Inferior parietal cortex (tissue), 1 donor: Measurements from ENCODE around the gene MAPKAPK3.

Source experiments
- DNase-seq: peaks from one replicate; pipeline ENCODE4 v3.0.0-alpha.2; 2016; ENCODE audit errors: extremely low spot score

Gene MAPKAPK3

DNA sequence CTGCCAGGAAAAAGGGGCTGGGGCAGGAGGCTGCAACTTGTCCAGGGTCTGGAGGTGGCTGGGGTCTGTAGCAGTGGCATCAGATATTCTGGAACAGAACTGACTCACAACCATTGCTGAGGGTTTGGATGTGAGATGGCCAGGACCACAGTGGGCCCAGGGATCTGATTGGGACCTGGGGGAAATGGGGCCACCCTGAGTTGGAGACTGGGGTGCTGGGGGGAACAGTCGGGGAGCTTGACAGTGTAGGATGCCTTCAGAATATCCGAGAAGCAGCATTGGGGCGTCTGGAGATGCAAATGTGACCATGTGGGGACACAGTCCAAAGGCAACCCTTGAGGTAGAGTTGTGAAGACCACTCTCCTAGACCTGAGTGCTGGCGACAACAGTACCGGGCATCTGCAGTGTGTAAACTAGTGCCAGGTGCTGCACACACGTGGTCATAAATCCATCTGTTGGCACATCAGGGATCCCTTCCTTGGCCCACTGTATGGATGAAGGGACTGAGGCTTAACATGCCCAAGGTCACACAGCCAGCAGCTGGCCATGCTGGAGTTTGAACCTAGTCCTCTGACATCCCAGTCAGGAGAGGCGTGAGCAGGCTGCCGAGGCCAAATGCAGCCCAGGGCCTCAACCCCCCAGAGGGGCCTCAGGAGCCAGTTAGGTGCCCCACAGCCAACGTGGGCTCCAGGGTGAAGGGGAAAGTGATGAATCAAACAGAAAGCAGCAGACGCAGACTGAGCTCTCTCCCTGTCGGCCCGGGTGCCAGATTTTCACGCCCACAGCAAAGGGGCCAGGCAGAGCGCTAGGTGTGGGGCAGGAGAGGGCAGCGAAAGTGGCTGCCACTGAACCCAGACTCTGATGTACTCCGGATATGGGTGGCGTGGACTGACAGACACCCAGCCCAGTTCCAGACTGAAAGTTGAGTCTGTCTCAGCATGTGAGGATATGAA, 28.9 kb upstream of the MAPKAPK3 start:
- no peak for DNase-seq

DNA sequence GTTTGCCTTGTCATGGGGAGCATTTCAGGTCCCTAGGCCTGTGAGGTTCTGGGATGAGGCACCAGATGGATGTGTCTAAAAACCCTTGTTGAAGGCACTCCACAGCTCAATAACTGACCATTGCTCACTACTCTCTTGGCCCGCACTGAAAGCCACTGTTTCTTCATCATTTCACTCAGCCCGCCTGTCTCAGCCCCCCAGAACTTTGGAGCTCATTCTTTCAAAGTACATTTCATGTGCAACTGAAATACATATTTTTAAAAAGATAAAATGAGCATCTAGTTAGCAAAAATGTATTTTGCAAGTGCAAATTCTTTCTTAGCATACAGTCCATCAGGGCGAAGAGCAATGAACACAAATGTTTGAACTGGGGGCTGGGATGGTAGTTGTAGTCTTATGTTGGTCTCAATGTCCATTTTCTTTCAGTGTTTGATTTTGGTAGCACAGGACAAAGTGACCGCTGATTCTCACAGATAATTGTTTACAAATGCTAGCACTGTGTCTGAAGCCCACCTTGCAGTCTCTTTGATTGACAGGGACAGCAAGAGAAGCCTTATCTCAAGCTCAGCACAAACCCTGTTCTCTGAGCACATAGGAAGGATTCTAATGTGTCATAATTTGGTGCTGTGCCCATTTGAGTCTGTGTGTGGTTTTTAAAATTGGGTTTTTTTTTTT, 28.1 kb upstream of the MAPKAPK3 start:
- DNase-seq: no peak

DNA sequence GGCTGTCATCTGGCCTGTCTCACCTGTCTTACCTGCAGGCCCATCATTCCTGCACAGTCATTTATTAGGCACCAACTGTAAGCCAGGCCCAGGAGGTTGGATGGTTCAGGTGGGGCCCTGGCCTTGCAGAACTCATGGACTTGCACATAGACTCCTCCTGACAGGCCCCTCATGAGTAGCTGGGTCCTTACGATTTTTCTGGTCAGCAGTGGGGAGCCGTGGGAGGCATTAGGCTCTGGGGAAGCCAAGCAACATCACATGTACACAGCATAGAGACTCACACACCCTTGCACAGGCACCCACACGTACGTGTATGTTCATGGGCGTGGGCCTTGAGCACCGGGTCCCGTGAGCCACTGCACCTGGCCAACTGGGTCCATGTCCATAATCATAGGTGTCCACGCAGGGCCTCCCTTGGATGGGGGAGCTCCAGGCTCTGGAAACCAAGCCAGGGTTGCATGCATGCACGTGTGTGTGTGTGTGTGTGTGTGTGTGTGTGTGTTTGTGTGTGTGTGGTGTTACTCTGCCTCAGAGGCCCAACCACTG, 25.7 kb upstream of the MAPKAPK3 start:
- DNase-seq: no peak

DNA sequence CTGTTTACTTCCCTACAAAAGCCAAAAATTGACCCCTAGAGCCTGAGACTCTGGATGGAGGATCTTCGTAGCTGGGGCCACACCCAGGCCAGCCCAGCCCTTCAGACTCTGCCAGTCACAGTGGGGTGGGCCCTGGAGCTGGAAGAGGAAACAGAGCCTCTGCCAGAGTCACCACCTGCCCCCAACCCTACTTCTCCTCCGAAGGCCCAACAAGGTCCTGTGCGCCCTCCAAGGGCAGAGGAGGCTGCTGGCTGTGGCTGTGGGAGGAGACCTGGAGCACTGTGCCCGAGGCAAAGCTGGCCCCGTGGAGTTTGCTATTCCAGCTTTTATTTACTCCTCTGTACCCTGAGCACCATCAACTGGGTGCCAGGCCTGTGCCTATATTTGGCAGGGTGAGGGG, 24.4 kb upstream of the MAPKAPK3 start:
- DNase-seq: no peak

DNA sequence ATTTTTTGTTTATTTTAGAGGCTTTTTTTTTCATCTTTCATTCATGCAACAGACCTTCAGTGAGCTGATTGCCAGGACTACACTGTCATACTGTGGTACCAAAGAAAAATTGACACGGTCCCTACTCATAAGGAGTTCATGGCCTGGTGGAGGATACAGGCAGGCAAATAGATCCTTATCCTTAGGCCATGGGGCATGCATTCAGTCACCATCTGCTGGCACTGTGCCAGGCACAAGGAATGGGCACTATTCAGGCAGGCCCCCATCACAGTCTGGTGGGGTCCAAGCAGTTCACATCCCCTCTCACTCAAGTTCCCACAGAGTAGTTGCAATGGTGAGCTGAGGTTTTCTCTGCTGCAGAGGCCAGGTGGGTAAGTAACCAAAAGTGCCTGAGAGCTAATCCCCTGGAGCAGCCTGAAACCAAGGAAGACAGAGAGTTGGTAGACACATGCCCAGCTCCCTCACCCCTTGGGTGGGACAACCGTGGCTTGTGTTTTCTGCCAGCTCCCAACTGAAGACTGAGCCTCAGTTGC, 22.6 kb upstream of the MAPKAPK3 start:
- no peak for DNase-seq

DNA sequence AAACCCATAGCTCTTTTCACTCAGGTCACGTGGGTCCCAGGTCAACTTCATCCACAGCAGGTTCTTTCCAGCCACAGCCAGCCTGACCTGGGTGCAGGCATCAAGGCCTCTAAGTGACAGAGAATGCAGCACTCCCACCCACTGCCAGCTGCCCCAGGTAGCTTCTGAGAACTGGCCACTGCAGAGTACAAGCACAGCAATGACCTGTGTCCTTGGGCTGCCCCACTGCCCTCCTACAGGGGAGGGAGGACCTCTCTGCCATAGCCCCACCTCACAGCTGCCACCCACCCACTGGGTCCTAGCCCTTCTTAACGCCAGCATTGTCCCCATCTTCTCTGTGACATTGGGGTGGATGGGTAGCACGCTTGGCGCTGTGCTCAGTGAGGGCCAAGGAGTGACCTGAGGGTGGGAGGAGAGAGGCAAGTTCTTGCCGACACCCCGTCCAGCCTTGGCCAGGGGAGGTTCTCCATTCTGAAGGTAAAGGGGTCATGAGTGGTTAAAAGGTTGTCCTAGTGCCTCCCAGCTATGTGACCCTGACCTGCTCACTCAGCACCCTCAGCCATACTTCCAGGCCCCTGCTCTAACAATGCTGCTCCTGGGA, 17.7 kb upstream of the MAPKAPK3 start:
- no peak for DNase-seq

DNA sequence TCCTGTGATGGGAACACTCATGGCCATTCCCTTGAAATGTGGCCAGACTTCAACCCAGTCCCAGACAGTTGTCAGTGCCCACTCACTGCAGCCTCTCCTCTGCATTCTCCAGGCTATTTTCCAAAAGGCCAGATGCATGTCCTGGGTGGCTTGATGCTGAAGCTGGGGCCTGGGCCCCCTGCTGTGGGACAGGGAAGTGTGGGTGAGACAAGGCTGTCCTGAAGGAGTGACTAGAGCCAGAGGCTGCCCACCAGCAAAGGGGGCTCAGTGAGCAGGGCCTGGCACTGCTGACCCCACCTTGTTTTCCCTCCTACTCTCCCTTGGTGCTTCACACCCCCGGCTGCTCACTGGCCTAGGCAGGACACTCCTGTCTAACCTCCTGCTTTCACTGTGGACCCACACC, 17.2 kb upstream of the MAPKAPK3 start:
- no peak for DNase-seq

DNA sequence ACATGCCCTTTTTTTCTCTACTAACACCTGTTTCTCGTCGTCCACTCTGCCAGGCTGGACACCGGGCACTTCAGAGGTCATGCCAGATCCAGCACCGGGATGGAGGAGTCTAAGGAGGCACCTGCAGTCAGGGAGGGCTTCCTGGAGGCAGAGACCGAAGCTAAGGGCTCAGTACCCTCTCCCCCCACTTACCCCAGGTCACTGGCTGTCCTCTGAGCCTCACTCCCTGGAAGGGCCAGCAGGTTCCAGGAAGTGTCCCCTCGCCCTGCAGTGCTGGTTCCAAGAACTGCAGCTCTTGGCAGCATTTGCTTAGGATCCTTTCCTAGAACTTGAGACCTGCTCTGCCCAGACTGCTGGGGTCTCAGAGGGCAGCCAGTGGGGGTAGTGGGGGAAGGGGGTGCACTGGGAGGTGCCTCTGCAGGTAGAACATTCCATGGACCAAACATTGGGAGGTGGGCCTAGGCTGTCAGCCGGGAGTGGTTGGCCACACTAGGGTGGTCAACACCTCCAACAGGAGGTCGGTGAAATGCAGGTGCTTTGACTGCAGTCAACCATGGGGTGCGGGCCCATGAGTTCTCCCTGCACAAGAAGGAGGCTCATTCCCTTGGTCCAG, 16.7 kb upstream of the MAPKAPK3 start:
- no peak for DNase-seq

DNA sequence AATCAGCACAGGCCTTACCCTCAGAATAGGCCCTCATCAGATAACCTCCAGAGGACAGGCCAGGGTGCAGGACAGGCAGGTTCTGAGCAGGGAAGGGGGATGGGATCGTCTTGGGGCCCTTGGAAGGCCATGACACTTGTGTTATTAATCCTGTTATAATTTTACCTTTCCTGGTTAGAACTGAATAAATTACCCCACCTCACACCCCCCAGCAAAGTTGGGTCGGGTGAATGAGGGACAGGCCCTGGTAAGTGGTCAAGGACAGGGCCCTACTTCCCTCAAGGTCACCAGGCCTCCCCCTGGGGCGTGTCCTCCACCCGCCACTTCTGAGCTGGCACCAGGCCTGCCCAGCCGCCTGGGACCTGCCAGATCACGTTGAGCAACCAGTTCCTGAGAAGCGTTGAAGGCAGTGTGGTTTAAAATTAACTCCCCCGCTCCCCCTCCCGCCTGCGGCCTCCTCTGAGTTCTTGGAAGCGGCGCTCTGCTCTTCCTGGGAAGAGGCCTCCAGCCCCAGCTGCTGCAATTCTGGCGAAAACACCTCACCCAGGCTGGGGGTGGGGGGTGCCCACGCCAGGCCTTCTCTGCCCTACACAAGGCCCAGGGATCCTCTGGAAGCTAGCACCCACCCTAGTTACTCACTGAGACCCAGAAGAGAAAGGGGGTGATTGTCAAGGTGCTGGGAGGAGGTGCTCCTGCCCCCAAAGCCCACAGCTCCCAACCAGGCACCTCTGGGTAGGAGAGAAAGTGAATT, 15.9 kb upstream of the MAPKAPK3 start:
- peak; percentile 71 for DNase-seq

DNA sequence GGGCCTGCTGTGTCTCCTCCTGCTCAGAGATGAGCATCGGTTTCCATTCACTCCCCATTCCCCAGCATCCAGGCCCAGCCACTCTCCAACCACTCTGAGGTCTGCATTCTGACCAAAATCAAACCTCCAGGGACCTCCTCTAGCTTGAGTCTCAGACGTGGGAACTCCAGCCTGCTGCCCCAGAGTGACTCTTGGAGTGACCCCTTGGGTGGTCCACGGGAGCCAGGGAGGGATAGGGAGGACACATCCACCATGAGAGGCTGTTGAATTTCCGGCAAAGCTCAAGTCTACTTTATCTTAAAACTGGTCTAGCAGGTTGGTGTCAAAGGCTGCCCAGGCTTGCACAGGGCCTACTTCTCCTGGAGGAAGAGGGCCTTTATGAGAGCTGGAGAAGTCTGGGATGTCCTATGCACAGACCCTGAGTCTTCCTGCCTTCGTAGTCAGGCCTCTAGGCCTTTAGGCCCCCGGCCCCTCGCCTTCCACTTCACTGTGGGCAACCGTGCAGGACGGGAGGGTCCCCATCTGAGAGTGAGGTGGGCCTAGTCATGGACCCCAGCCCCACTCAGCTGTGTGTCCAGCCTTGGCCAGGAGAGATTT, 14.3 kb upstream of the MAPKAPK3 start:
- DNase-seq: no peak

DNA sequence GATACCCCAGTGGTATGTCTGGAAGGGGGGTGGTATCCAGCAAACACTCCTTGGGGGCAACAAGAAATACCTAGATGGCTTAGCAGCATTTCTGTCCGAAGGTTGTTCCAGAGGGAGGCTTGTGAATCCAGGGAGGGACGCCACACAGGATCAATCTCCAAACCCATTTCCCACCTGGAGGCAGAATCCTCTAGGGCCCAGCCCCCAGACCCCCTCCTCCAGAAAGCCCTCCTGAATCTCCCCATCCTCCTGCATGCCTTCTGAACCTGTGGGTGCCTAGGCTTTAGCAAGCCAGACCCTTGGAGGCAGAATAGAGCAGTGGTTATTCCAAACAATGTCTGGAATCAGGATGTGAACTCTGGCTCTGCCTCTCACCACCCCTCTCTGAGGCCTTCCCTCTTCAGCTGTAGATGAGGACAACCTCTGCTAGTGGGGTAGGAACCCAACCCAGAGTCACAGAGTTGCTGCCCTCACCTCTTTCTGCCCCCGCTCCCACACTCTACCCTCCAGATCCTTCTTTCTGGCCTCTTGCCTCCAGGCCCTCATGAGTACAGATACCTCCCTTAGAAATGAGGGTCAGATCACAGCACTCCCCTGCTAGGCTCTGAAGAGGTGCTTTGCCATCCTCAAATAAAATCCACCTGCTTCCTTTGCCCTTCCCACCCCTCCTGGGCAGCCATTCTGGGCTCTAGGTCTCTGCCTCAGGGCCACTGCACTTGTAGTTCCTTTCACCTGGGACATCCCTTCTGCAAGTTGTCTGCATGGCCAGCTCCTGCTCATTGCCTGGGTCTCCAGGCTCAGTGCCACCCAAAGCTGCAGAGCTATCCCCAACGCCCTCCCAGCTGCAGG, 13.5 kb upstream of the MAPKAPK3 start:
- DNase-seq: no peak

DNA sequence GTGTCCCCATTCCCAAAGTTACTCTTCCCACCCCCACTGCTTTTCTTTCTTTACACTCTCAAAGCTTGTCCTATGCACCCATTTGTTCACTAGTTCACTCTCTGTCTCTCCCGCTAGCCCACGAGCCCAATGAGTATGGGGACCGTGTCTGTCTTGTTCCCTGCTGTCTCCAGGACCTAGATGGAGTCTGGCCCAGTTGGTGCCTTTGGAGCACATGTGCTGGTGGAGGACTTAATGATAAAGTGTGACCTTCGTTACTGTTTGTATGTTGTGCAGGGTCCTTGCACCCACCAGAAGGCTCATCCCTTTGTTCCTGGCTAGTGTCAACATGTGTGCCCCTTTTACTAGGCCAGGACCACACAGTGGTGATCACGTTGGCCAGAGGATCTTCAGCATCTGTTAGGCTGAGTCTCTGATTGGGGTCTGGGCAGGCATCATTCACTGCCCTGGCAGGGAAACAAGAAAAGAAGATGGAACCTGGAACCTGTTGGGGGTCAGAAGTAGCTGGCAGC, 12.8 kb upstream of the MAPKAPK3 start:
- no peak for DNase-seq

DNA sequence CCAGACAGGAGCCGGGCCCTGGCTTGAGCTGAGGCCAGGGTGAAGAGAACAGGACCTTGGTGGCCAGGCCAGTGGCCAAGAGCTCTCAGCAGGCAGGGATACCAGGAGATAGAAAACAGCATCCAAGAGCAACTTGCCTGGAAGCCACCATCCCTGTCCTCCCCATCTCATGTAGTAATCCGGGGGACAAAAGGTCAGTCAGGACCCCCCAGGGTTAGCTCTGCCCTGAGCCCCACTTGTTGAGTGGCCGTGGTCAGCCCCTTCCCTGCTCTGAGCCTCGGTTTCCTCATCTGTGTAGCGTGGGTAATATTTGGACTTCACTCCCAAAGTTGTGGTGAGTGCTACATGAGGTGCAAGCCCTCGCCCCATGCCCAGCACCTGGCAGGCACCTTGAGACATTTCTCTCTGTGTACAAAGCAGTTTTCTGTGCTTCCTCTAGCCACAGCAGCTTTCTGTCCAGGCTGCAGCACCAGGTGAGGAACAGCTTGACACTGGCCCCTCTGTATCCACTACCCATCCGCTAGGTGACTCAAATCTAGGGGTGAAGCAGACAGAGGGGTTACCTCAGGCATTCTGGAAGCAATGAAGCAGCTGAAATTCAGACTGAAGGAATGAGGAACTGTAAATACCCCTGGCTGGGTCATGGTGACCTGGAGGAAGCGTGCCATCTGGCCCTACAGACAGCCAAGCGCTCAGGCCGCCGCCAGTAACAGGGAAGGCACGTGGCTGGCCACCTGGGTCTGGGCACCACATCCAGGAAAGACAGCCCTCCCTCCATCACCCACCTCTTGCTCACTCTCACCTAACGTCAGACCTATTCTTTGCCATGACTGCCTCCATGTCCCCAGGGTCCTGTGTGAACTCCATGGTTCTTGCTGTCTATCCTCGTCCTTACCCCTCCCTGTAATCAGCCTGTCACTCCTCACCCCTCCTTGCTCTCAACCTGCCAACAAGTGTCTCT, 12.0 kb upstream of the MAPKAPK3 start:
- no peak for DNase-seq

DNA sequence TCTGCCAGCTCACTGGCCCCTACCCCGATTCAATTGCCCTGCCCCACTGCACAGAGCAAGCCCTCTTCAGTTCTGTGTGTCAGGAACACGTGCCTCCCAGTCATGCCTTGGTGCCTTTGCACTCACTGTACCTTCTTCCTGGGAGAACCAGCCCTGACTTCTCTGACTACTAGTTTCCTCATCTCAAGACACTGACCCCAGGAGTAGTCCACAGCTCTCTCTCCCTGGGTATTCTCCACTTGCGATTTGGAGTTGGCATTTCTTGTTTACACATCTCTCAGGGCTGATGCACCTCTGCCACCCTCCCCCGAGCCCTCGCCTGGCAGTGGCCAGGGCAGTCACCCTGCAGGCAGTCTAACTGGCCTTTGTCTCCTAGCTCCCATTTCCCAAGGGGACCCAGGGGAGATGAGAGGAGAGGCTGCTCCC, 11.0 kb upstream of the MAPKAPK3 start:
- DNase-seq: no peak

DNA sequence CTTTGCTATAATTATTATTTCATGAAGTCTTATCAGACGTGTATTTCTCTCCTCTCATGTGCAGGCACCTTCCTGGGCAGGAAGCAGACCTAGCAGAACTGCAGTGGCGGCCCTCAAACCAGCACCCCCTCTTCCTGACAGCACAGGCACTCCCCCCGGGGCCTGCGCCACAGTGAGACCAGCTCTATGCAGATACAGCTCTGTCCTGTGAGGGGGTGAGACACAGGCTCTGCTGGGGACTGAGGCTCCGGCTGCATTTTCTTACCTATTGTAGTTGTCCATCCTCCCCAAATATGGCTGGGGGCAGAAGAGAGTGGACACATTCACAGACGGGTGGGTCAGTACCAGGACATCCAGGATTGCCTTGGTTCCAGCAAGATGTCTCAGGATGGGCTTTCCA, 10.4 kb upstream of the MAPKAPK3 start:
- no peak for DNase-seq

DNA sequence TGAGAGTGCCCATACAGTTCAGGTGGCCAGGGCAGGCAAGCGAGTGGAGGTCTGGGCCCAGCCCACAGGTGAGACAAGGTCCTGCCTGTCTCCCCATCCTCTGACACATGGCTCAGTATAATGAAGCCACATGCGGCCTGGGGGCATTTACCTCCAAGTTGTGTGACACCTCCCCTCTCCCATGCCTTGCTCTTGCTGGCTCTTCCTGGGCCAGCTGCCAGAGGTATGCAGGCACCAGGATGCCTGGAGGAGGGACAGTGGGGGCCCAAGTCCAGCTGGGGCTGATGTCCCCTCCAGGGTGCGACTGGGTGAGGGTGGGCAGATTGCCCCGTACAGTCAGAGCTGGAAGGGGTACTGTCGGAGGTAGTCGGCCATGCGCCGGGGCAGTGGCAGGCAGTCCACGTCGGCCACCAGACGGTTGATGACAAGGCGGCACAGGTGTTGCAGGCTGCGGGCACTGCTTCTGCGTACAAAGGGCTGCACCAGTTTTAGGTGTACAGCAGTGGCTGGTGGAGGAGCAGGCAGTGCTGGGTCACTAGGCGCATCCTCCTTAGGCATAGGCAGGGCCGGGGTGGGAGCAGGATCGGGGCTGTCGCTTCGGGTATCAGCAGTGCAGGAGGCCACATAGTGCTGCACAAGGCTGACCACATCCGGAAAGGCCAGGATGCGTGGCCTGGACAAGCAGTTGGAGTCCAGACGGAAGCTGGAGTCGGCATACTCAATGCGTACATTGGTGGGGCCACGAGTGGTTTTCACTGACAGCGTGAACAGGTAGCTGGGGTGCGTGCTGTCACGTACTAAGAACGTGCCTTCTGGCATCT, 9.5 kb upstream of the MAPKAPK3 start:
- no peak for DNase-seq

DNA sequence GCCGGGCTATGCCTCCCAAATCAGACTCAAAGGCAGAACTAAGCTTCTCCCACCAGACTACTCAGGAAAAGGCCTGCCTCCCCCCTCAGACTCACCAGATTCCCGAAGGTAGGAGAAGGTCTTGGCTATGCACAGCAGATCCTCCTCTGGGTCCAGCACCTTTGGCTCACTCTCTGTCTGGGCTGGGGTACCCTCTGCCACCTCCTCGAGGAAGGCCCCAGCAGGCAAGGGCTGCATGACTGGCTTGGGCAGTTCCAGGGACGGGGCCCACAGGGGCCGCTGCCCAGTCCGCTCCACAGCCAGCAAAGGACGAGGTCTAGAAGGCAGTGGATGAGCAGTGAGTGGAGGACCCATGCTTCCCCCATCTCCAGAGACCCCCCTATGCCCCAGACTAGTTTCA, 8.7 kb upstream of the MAPKAPK3 start:
- DNase-seq: no peak
